ENCODE results near the gene DMAC1.

DMAC1 gene

DNA sequence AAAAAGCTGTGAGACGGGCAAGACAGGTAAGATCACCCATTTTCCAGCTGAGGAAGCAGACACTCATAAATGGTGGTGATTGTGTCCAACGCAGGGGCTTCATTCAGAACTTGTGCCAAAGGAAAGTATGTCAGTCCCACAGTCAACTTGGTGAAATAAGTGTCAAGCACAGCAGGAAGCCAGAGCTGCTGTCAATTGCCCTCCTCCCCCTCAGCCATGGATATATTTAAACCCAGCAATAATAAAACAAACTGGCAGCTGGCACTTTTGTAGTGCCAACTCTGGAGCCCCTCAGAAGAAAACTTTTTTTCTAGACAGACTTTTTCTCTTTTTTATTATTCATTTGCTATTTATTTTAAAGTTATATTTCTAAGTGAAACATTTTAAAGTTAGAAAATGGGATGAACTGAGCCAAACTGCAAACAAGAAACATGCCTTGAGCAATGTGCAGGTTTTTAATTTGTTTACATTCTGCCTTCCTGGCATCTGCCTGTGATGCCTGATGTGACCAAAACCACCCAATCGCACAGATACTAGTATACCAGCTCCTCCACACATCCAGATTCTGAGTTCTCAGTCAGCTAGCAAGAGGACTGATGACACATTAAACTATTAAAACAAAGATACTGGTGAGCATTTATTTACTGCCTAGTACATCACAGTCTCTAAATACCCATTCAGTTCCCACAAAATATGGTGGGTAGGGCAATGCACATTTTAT, 17.0 kb downstream of the DMAC1 start:
- DNase-seq: no peak

DNA sequence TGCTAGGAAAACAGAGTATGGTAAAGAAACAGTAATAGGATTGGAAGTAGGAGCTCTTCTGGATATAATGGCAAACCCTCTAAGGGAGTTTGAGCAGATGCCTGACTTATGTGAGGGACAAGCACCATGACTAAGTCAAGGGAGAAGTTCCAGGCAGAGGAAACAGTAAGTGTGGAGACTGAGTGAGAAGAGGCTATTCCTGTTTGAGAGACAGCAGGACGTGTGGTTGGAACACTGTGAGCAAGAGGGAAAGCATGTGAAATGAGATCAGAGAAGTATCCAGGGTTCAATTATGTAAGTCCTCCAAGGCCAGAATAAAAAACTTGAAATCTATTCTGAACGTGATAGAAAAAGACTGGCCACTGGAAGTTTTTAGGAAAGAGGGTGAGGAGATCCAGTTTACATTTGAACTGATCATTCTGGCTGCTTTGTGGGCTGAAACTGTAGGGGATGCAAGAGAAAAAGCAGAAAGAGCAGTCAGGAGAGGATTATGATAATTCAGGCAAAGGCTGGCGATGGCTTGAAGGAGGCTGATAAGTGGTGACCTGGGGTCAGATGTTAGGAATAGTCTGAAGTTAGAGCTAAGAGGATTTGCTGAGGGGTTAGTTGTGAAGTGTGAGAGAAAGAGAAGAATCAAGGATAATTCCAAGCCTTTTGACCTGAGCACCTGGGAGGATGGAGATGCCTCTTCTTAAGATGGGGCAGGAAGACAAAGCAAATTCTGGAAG, 19.2 kb downstream of the DMAC1 start:
- DNase-seq: no peak

DNA sequence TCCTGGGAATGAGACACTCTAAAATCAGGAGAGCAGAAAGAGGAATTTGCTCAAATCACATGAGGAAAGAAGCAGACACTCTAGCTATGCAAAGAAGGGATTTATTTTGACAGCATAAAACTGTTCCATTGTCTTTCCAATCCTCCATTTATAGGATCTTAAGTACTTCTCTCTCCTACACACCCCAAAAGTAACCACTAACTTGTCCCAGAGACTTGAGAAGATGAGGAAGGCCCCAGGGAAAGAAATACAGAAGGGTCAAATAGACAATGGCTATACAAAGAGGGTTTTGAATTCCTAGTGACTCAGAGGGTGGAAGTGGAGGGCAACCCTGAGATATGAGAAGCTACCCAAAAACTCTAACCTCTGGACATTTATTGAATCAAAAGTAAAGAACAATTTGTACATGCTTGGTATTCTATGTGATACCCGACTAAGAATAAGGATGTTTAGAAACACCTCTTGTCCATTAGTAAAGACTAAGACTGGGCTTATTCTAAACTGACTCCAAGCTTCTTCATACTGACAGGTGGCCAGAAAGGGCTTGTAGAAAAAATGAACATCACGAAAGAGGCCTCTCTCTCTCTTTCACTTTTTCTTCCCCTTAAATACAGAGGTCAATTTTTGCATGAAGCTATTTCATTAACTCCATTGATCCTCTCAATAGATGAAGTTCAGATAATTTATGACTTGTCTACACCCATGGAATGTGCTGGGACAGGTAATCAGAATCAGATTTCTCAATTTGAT, 20.6 kb downstream of the DMAC1 start:
- DNase-seq: no peak

DNA sequence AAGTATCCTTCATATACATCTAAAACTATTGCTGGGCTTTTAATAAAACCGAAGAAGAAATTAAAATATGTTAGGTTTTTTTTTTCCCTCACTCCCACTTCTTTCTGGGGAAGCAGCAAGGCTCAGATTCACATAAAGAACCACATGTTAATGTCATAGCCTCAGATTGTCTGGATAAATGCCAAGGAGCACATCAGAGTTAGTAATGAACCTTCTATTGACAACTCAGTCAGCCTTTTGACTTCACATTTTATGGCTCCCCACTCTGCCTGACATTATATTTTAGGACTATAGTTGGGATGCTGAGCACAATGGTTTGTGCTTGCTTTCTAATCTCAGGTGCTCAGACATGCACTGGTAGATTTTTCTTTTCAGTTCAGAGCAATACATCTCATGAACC, 21.8 kb downstream of the DMAC1 start:
- DNase-seq: no peak

DNA sequence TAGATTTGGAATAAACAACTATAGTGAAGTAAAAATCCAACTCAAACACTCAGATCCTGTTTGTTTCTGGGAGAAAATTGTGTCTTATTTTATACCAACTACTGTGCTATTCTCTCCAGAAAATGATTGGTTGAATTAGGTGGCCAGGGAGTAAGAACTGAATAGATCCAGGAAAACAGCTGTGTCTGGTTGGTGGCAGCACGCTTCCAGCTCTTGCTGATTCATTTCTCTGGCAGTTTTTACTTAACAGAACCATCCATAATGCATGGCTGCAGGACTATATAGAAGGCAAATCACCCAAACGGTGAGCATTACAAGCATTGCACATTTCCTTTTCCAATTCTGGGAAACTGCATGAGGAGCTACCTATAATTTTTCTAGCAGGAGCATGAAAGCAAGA, 29.5 kb downstream of the DMAC1 start:
- DNase-seq: no peak

DNA sequence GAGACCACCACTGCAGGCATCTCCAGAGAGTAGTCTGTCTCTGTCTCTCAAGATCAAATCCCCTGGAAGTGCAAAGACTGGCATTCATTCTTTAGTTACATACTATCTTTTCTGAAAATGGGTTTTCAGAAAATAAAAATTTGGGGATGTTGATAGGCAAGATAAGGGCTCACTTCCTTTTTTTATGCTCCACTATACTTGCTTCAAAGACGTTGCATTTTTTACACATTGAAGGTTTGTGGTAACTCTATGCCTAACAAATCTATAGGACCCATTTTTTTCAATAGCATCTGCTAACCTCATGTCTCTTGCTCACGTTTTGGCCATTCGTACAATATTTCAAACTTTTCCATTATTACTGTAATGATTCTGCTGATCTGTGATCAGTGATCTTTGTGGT, 37.0 kb downstream of the DMAC1 start:
- DNase-seq: no peak

DNA sequence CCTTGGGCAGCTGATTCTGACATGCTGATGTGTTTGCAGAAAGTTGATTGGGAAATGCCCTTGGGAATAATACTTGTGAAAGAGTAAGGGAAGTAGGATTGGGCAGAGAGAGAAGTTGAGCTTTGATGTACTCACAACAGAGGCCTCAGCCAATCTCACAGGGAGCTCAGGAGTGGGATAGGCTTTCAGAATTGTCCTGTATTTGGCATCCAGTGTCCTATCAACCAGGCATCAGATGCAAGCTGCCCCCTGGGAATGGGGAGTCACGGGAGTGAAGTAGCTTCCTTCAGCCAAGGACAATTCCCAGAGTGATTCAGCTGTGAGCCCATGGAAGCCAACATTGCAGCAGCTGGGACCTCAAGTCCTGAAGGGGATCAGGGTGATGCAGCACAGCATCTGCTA, 39.6 kb downstream of the DMAC1 start:
- no peak for DNase-seq

DNA sequence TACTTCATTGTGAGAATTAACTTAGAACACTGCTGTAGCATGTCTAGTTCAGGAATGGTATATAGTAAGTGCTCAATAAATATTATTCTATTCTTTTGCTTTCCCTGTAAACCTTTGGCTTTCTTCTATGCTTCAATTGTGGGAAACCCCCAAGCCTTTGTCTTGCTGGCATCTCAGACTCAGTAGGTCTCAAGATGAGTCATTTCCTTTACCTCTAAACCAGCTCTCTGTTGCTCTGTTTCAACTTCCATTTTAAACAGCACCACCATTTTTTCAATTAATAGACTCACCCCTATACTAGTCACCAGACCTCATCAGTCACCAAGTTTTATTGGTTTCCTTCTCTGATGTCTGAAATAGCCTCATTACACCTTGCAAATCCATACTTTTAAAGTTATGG, 43.5 kb downstream of the DMAC1 start:
- no peak for DNase-seq

DNA sequence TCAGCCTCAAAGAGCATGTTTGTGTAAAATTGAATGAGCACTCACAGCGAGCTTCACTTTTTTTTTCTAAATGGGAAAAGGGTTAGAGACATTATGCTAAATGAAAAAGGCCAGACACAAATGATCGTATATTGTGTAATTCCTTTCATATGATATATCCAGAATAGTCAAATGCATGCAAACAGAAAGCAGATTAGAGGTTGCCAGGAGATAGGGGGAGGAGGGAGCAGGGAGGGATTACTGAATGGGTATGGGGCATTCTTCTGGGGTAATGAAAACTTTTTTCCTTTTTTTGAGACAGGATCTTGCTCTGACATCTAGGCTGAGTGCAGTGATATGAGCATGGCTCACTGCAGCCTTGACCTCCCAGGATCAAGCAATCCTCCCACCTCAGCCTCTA, 47.1 kb downstream of the DMAC1 start:
- no peak for DNase-seq
